ENCODE measurements around the gene TMEM106B. TPM values are rescaled to one million over a fixed set of nuclear protein-coding genes. Genes with fewer than 3 reads are reported as not detected.

TMEM106B gene
- total RNA-seq, 1 experiment from 2014 or later = 172 TPM

Other genes starting within 250 kb of the TMEM106B start
- 0.05 TPM in 1 of 2 replicates, not detected in the other for gene VWDE, start 192.6 kb downstream of the TMEM106B start, total RNA-seq (2014; rRNA removed; shearing (Covaris generic))